ENCODE data around the gene TAAR5. TPM values are rescaled to one million over a fixed set of nuclear protein-coding genes. Genes with fewer than 3 reads are reported as not detected.

TAAR5 gene
- total and polyA plus RNA-seq, 2 of the 8 experiments (the other 6 are each of a cell fraction or from before 2014, with no cell fraction given) = not detected

DNA sequence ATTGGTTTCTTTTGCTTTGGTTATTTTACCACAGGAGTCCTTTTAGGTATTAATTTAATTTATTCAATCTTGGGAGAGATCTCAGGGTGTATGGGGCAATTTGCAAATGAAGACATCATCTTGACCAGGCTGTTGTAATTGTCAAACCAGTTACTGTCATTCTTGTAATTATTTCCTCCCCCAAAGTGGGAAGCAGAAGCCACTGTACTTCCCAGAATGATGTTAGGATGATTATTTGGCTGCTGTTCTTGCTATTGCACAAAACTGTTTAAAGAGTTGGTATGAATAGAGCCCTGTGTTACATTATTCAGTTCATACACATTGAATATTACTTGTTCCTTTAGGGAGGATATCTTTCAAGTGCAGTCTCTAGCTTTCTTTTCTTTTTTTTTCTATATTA lies 17.8 kb downstream of the TAAR5 start:
- H3K56ac ChIP-seq (replicated peaks; ENCODE audit: insufficient read length, low read depth, low read length) = no peak overlapping the region
- no peak overlapping the region for H3K18ac ChIP-seq (ENCODE audit: extremely low read depth, low read length)
- CTCF ChIA-PET (ENCODE audit: partially characterized antibody) = interaction anchor here (1.0 kb wide), 1 partner anchor 27 kb away, joined by 3 read pairs; no protein-coding TSS in a partner anchor
- no peak overlapping the region for H3K9ac ChIP-seq (replicated peaks in 1 of 4; ENCODE audit: extremely low read depth in 1 of 4, low read depth in 3 of 4, low read length in 3 of 4)
- no peak overlapping the region for H2AFZ ChIP-seq (ENCODE audit: low read length)
- H3K23me2 ChIP-seq (ENCODE audit: low read depth, low read length) = no peaks in the 10 kb centered on the region
- H2BK15ac ChIP-seq (ENCODE audit: low read length) = no peak overlapping the region
- no peak overlapping the region for H4K8ac ChIP-seq (ENCODE audit: extremely low read depth, insufficient read depth, low read length)
- H3K79me2 ChIP-seq (ENCODE audit: control insufficient read depth in 1 of 2, insufficient read depth in 2 of 2, low read length in 2 of 2) = no peaks in the 10 kb centered on the region
- H2AK5ac ChIP-seq (ENCODE audit: low read depth, low read length) = no peak overlapping the region
- TF ChIP-seq RBBP5 (IDR thresholded peaks at IDR 0.05; ENCODE audit: borderline replicate concordance, low read depth, low read length) = no peak
- no peaks in the 10 kb centered on the region for H4K20me1 ChIP-seq (replicated peaks in 1 of 2; ENCODE audit: control insufficient read depth in 1 of 2, insufficient read depth in 2 of 2, low read length in 2 of 2)
- no peak overlapping the region for H3K23ac ChIP-seq (ENCODE audit: insufficient read length)
- H3K9me3 ChIP-seq (ENCODE audit: insufficient read depth in 2 of 2, low read depth in 1 of 2, low read length in 1 of 2) = no peaks in the 10 kb centered on the region
- no peak for DNase-seq (ENCODE audit: low read depth in 1 of 2, low spot score in 2 of 2)
- no peaks in the 10 kb centered on the region for H3K27me3 ChIP-seq (replicated peaks in 1 of 4; ENCODE audit: control insufficient read depth in 3 of 4, extremely low read depth in 1 of 4, insufficient read depth in 3 of 4, low read length in 3 of 4)
- no peak overlapping the region for H2BK12ac ChIP-seq (ENCODE audit: low read depth, low read length)
- no peak overlapping the region for H4K5ac ChIP-seq (ENCODE audit: insufficient read length, low read depth, low read length)
- H3K14ac ChIP-seq (ENCODE audit: insufficient read length) = no peak overlapping the region
- POLR2A ChIA-PET (ENCODE audit: partially characterized antibody) = no interaction called here
- H3K27ac ChIP-seq (ENCODE audit: low read depth, low read length) = no peak overlapping the region
- H3K79me1 ChIP-seq (ENCODE audit: low read depth, low read length) = no peaks in the 10 kb centered on the region
- H4K91ac ChIP-seq (replicated peaks; ENCODE audit: insufficient read length, low read length) = no peak overlapping the region
- no peak overlapping the region for H3K4me2 ChIP-seq (ENCODE audit: insufficient read depth in 1 of 2, low read depth in 2 of 2, low read length in 2 of 2)
- no peak overlapping the region for H3K4me3 ChIP-seq (ENCODE audit: extremely low read depth in 1 of 4, insufficient read depth in 2 of 4, low read depth in 3 of 4, low read length in 4 of 4)
- no peaks in the 10 kb centered on the region for H3K36me3 ChIP-seq (ENCODE audit: control insufficient read depth in 2 of 4, insufficient read depth in 4 of 4, low read length in 3 of 4)
- no peak overlapping the region for H2BK5ac ChIP-seq (ENCODE audit: low read depth, low read length)
- H3K4ac ChIP-seq (replicated peaks; ENCODE audit: insufficient read length, low read depth, low read length) = peak overlapping the region; percentile 69
- no peak for FAIRE-seq
- no peak overlapping the region for H2BK120ac ChIP-seq (replicated peaks; ENCODE audit: low read depth, low read length)
- no peak overlapping the region for H2BK20ac ChIP-seq (ENCODE audit: low read length)
- H3K4me1 ChIP-seq (replicated peaks in 1 of 4; ENCODE audit: control insufficient read depth in 3 of 4, insufficient read depth in 4 of 4, low read length in 3 of 4) = peaks cover 0 to 6% (median 1%) of the 10 kb centered on the region in 4 experiments; a peak in 5 of 7 replicates
